ENCODE results near the gene LMF1. TPM values are rescaled to one million over a fixed set of nuclear protein-coding genes. Genes with fewer than 3 reads are reported as not detected.

The LMF1 gene
- total RNA-seq, 1 donor from 2014 or later: 10.2 TPM

- FAIRE-seq (no peak), DNase-seq (ENCODE audit: low spot score in 2 of 2) (no peak)
Observed at GRCh38 chr16:986411-986810, 15.6 kb upstream of the LMF1 start.

DNA sequence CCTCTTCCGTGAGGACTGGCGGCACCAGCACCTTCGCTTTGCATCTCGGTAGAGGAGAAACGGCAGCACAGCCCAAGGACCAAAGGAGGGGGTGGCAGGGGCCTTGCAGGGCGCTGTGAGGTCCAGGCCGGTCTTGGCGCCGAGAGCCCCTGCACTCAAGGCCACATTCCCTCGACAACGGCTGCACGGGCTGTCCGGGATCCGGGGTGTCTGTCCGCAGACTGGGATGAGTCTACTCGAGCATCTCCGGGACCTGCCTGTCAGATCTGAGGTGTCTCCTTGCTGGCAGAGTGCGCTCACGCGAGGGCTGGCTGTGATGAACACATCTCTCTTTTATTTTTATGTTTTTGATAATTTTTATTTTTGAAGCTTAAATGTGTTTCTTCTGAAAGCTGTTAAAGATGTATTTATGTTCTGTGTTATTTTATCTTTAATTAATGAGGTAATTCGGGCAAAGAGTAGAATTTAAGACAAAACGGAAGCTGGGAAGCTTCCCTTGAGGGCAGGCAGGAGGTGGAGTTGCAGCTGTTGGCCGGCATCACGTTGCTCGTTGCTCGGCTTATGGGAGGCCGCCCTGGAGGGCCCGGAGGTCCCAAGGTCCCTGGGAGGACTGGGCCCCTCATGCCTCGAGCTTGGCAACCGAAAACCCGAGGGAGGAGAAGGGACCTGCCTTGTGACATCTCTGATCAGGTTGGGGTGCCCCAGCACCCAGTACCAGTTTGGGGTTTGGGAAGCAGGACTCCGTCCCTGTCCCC, 15.0 kb upstream of the LMF1 start:
- FAIRE-seq (no peak), DNase-seq (ENCODE audit: low spot score in 2 of 2) (no peak)

DNA sequence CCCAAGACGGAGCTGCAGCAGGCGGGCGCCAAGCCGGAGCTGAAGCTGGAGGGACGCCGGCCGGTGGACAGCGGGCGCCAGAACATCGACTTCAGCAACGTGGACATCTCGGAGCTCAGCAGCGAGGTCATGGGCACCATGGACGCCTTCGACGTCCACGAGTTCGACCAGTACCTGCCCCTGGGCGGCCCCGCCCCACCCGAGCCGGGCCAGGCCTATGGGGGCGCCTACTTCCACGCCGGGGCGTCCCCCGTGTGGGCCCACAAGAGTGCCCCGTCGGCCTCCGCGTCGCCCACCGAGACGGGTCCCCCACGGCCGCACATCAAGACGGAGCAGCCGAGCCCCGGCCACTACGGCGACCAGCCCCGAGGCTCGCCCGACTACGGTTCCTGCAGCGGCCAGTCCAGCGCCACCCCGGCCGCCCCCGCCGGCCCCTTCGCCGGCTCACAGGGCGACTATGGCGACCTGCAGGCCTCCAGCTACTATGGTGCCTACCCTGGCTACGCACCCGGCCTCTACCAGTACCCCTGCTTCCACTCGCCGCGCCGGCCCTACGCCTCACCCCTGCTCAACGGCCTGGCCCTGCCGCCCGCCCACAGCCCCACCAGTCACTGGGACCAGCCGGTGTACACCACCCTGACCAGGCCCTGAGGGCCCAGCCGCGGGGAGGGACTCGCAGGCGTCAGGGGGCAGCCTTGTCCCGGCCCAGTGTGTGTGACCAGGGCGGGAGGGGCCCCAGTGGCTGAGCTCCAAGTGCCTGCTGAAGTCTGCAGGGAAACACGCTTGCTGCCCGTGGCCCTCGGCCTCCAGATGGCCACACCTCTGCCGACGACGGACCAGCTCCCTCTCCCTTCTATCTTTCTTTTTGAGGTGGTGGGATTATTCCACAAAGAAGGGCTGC, 14.2 kb upstream of the LMF1 start:
- DNase-seq (ENCODE audit: low spot score in 2 of 2) (peak in 1 of 2 donors; percentile 72), FAIRE-seq (no peak)

- FAIRE-seq (no peak), DNase-seq (ENCODE audit: low spot score in 2 of 2) (no peak)
Observed at GRCh38 chr16:984121-984694, 13.4 kb upstream of the LMF1 start.

GRCh38 chr16:983044-984030, 12.6 kb upstream of the LMF1 start:
- DNase-seq (ENCODE audit: low spot score in 2 of 2) (peak in 1 of 2 donors; percentile 81), FAIRE-seq (no peak)

GRCh38 chr16:982145-983043, 11.6 kb upstream of the LMF1 start:
- no peak for FAIRE-seq
- no peak for DNase-seq (ENCODE audit: low spot score in 2 of 2)

- FAIRE-seq: no peak
- DNase-seq (ENCODE audit: low spot score in 2 of 2): no peak
Observed at GRCh38 chr16:981695-982144, 10.9 kb upstream of the LMF1 start, which contains the start of gene SOX8. TSS of gene SOX8 (plus strand) at chr16:981770. CDS start at chr16:981923, 153 bp downstream.

DNA sequence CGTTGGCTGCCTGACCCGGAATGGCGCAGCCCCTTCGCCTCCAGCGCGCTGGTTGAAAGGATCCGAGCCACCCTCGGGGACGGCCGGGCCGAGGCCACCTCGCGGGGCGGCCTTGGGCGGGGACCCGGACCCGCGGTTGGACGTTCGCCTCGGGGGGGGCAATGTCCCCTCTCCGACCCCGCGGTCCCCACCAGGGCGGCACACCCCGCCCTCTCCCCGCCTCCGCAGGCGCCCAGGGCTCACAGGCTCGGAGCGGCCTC, 9.7 kb upstream of the LMF1 start:
- FAIRE-seq: no peak
- DNase-seq (ENCODE audit: low spot score in 2 of 2): no peak

DNA sequence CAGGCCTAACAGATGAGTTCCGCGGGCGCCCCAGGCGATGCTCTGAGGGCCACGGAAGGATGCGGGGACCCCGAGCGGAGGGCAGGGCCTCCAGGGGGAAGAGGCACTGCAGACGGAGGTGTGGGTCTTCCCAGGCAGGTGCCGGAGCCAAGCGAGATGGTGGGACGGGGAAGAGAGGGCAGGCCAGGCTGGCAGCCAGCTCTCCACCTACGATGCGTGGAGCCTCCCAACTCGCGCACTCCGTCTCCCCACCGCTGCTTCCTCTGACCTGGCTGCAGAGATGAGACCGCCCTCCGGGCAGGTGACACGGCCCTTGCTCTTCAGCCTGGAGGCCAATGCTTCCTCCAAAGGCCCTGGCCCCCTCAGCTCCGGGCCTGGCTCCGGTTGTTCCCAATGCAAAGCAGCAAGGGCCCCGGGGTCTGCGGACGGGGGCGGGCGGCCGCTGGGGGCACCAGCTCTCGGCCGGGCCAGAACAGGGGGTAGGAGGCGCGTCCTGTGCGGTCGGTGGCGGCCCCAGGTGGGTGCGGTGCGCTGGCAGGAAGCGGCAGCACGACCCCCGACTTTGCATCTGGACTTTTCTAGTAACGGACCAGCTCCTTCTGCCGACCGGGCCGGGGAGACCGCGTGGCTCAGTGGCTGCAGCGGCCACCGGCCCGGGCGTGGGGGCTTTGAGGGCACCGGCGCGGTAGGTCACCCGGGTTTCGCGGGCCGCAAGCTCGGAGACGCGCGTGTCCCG, 9.2 kb upstream of the LMF1 start:
- FAIRE-seq (no peak), DNase-seq (ENCODE audit: low spot score in 2 of 2) (no peak)

DNA sequence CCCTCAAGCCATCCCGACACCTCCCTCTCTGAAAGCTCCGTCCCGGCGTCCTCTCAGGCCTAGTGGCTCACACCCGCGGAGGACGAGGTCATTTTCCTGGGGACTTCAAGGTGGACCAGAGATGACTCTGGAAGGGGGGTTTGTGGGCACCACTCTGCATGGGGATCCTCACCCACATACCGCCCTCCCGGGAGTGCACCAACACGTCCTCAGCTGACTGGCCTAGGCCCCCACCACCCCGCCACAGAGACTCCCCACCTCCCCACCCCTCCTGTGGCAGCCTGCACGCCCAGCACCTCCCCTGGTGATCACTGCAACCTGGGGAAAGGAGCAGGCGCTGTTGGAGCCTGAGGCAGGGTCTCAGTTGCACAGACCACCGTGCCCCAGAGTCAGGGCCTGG, 8.4 kb upstream of the LMF1 start:
- DNase-seq (ENCODE audit: low spot score in 2 of 2) (no peak), FAIRE-seq (no peak)

DNA sequence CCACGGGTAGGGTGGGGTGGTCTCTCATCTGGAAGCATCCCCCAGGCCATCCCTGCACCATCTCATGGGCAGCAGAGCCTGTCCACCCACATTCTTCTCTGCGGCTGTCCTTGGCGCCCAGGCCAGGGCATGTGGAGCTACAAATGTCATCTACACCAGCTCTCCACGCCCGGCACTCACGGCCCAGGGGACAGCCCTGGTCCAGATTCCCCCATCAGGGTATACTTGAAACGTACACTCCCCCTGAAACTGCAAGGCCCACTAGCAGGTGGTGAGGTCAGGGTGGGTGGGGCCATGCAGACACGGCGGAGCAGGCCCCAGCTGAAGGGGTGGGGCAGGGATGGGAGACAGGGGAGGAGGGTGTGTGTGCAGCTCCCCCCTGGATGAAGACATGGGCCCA, 7.6 kb upstream of the LMF1 start:
- FAIRE-seq: no peak

DNA sequence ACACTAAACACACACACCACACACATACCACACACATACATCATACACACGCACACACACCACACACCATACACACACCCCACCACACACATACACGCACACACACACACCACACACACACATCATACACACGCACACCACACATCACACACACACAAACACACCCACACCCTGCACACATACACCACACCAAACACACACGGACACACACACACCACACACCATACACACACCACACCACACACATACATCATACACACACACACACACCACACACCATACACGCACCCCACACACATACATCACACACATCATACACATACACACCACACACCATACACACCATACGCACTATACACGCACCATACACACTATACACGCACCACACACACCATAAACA, 7.1 kb upstream of the LMF1 start:
- FAIRE-seq (no peak), DNase-seq (ENCODE audit: low spot score in 2 of 2) (no peak)

More for the DNA sequence above, 7.6 kb upstream of the LMF1 start:
- DNase-seq (ENCODE audit: low spot score in 2 of 2): no peak

- FAIRE-seq: no peak
- peak in 1 of 2 donors; percentile 60 for DNase-seq (ENCODE audit: low spot score in 2 of 2)
Observed at GRCh38 chr16:977081-977701, 6.4 kb upstream of the LMF1 start.

DNA sequence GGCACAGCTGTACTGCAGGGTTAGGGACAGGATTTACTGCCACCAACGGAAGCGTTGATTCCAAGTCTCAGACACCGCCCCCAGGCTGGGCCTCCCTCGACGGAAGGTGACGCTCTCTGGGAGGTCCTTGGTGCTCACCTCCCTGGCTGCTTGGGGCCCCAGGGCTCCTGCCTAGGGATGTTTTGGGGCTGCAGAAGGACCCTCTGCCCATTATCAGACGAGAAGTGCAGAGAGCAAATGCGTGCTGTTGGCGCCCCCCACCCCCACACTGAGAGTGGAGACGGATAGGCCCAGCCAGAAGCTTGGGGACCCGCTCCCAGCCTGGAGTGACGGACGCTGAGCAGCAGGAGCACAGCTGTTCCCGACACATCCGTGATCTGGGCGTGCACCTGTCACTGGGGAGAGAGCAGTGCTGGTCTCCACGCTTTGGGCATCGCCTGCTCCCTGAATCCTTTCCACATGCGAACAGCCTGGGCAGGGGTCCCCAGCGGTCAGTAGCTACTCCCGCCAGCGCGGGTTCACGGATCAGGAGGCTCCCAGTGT, 5.7 kb upstream of the LMF1 start:
- no peak for FAIRE-seq

DNA sequence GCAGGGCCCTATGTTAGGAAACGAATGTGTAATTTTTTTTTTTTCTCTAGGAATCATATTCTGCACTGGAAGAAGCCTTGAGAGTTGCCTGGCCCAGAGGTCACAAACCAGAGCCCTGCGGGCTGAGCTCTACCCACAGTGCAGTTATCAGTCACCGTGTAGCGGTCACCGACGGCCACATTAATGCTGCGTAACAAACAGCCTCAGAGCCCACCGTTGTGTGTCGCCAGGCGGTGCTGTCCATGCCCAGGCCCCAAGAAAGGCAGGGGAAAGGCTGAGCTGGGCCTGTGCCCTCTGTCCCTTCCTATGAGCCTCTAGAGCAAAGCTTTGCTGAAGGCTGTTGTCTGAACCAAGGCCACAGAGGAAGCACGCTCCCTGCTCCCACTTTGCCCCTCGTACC, 4.5 kb upstream of the LMF1 start:
- DNase-seq (ENCODE audit: low spot score in 2 of 2) (no peak), FAIRE-seq (no peak)

More for the DNA sequence above, 5.7 kb upstream of the LMF1 start:
- no peak for DNase-seq (ENCODE audit: low spot score in 2 of 2)

- DNase-seq (ENCODE audit: low spot score in 2 of 2): peak in 1 of 2 donors; percentile 49
- FAIRE-seq: no peak
Observed at GRCh38 chr16:974611-975261, 4.0 kb upstream of the LMF1 start.

DNA sequence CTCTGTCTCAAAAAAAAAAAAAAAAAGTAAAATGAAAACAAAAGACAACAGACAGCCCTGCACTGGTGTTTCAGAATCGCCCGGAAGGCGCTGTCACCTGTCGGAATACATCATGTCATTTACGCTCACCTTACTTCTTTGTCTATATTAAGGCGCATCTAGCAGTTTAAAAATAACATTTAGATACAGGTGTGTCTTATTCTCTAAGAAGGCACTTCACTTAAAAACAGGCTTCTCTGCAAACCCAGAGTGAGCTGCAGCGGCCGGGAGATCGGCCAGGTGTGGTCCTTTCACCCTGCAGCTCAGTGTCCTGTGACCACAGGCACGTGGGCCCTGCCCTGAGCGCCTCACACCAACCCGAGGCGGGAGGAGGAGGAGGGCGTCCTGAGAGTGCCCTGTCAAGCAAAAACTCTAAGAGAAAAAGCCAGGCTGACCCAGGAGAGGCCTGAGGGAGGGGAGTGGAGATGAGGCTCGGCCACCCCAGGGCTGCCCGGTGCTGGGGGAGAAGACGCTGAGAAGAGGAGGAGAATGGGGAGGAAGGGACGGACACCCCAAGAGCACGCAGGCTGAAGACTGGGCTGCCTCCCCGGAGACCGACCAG, 3.3 kb upstream of the LMF1 start:
- no peak for FAIRE-seq
- no peak for DNase-seq (ENCODE audit: low spot score in 2 of 2)

All from frontal cortex (tissue), 4 donors.